LNCAP (cell line): Measurements from ENCODE around the gene CAV2.

Experiments used
- TF ChIP-seq, protein P1 (sequence below): fragments of 450-650 bp; IDR thresholded peaks from 2 replicates; pipeline ENCODE4 v1.5.1; 2017; ENCODE audit warnings: mild to moderate bottlenecking

Gene CAV2

DNA sequence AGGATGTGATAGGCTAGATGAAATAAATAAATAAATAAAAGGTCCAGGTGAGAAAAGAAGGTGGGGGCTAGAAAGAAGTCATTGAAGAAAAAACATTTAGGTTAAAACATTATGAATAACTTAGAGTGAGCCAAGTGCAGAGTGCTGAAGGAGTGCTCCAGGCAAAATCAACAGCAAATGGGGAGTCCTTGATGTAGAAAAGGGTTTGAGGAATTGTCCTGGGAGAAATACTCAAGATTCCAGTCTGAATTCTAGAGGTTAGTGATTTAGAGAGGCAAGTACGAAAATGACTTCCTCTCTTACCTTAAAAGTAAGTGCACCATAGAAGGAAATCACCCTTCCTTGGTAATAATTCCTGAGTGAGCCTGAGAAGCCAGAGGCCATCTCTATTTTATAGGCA is 44.9 kb downstream of the CAV2 start:
- TF ChIP-seq, protein P1, sequence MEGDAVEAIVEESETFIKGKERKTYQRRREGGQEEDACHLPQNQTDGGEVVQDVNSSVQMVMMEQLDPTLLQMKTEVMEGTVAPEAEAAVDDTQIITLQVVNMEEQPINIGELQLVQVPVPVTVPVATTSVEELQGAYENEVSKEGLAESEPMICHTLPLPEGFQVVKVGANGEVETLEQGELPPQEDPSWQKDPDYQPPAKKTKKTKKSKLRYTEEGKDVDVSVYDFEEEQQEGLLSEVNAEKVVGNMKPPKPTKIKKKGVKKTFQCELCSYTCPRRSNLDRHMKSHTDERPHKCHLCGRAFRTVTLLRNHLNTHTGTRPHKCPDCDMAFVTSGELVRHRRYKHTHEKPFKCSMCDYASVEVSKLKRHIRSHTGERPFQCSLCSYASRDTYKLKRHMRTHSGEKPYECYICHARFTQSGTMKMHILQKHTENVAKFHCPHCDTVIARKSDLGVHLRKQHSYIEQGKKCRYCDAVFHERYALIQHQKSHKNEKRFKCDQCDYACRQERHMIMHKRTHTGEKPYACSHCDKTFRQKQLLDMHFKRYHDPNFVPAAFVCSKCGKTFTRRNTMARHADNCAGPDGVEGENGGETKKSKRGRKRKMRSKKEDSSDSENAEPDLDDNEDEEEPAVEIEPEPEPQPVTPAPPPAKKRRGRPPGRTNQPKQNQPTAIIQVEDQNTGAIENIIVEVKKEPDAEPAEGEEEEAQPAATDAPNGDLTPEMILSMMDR: no peak

DNA sequence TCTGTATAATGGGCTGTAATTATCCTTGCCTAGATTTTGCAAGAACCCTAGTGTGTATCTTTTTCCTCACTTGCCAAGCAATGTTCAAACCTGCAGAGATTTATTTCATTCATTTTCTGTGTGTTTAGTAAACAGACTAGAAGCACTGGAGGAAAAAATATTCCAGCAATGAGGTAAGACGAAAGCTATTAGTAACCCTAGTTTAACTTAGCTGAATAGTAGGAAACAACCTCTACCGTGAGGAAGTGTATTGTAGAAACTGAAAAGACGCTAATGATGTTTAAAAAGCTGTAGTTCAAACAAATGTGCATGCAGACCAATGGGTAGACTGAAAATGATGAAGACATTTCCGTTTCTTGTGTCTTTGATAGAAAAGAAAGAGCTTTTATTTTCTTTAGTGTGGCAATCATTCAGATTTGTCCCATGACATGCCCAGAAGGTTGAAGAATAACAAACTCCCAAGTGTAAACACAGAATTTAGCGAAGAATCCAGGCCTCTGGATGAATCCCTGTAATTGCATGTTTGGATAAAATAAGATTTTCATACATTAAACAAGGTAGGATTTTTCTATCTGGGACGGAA is 46.0 kb downstream of the CAV2 start:
- TF ChIP-seq, protein P1: no peak

DNA sequence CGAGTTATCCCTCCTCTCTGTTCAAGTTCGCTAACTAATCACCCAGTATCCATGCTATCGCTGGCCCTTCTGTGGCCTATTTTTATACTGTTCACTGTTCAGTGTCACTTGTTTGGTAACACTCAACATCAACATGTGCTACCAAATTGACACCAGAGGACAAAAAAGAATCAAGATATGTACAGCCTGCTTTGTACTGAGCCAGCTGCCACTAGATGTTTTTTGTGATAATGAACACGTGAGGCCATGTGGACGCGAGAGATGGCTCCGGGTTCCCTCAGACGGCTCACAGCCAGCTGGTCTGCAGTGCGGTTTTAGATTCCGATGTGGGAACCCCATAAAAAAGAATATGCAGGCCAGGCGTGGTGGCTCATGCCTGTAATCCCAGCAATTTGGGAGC is 46.5 kb downstream of the CAV2 start:
- TF ChIP-seq, protein P1: no peak

DNA sequence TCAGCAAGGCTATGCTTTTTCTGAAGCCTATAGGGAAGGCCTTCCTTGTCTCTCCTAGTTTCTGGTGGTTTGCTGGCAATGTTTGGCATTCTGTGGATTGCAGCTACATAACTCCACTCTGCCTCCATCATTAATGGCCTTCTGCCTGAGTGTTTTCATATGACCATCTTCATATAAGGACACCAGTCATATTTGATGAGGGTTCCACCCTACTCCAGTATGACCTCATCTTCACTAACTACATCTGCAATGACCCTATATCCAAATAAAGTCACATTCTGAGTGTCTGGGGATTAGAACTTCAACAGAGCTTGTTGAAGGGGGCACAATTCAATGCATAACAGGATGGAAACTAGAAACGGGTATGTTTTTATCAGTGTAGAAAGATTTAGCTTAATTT is 47.4 kb downstream of the CAV2 start:
- TF ChIP-seq, protein P1: no peak

DNA sequence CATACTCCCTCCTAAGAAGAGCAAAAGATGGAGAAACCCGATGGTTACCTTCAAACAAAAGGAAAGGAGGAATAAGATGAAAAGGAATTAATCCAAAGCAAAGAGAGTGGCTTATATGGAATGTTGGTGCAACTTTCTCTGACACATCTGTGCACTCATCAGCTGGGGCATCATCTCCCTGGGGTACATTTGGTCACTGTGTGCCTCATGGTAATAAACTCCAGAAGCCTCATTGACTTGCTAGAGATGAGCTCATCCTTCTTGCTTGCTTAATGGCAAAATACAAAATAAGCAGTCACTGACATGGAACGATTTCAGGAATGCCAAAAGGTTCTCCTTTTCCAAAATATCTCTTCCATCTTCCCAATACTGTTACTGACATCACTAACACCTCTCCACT is 47.8 kb downstream of the CAV2 start:
- TF ChIP-seq, protein P1: no peak

DNA sequence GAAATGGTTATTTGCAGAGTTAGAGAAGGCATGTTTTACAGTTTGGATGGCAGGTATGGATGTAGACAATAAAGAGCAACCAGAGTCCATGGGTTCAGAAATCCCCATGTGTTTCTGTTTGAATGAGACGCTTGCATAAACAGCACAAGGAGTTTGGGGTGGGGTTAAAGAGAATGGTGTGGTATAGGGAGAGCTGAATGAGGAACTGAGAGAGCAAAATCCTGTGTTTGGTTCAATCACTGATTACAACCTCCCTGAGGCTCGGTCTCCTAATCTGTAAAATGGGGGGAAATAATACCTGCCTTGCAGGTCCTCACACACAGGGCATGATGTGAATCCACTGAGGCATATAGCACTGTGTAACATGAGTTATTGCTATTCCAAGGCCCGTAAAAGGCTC is 49.0 kb downstream of the CAV2 start:
- TF ChIP-seq, protein P1: no peak

DNA sequence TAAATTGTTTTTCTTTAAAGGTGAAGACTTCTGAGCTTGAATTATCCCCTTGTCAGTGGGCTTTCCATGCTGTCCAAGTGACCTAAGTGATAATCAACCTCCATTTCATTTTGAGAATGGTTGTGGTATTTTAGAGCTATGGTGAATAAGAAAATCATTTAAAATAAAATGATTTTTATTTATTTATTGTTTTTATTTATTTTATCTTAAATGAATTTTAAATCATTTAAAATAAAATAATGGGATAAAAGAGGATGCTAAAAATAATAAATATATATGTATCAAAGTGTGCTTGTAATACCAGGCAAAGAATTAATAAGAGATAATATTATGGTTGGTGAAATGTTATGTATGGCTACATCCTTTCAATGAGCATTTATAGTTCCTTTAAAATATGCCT is 49.8 kb downstream of the CAV2 start:
- TF ChIP-seq, protein P1: no peak

DNA sequence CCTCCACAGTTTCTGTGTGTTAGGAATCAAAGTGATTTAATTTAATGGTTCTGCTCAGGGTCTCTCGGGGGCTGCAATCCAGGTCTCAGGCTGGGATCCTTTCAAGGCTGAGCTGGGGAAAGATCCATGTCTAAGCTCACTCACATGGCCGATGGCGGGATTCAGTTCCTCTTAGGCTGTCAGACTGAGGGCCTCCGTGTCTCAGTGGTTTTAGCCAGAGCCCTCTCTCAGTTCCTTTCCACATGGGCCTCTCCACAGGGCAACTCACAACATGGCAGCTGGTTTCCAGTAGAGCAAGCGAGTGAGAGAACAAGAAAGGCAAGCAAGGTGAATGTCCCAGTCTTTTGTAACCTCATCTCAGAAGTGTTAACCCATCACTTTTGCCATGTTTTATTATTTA is 52.2 kb downstream of the CAV2 start:
- TF ChIP-seq, protein P1: no peak
